NAMALWA (cell line): ENCODE measurements around the gene KMT2C.
"Not testable (repeated sequence)": the region's sequence is repeated elsewhere in the genome, so short reads cannot be mapped to it uniquely, and the experiment has no call there.

Experiments
- DNase-seq: peaks from one replicate; pipeline ENCODE4 v3.0.0-alpha.2; 2015; ENCODE audit warnings: low spot score

The KMT2C gene

DNA sequence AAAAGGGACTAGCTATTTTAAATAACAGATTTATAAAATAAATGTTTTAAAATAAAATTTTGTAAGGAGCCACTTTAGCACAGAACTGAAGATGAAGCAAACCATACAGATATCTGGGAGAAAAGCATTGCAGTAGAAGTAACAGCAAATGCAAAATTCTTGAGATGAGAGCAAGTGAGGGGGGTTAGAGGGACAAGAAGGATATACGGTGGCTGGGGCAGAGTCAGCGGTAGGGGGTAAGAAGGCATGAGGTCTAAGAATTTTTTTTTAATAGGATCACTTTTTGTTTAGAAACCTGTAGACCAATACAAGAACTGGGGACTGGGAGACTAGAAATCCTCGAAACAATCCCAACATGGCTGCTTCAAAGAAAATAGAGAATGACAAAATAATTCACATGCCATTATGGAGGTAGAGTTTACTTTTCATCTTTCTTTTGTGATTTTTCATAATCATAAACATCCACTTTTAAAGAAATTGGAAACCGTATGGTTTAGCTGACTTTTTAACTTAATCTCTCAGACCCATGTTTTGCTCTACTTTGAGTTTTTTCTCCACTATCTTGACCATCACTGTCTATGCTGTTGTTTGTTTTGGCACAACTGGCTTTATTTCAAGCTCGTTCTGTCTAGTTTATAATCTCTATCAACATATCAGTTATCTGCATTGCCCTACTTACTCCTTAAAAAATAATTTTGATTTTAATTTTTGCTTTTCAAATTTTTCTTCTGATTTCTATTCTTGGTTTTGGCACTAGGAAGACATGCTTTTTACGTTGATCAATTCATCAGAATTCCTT is 73.5 kb downstream of the KMT2C start:
- no peak for DNase-seq

DNA sequence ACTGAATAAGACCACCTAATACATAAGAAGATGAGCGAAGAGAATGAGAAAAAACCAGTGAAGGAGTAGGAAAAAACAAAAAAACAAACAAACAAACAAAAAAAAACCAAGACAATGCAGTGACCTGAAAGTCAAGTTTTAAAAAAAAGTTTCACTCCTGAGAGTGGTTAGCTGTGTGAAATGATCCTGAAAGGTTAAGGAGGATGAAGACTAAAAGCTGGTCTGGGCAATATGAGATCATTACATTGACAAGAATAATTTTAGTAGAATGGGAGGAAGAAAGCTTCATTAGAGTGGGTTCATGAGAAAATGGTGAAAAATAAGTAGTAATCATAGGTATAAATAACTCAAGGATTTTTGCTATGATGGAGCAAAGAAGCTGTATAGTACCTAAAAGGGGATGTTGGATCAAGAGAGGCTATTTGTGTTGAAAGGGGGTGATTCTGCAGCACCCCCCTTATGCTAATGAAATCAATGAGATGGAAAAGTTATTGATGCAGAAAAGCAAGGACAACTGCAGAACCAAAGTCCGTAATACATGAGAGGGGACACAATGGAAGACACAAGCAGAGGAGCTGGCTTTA is 80.2 kb downstream of the KMT2C start:
- no peak for DNase-seq

- DNase-seq, result no peak
These were observed 81.7 kb downstream of the KMT2C start for GRCh38 chr7:152354061-152354460.

DNA sequence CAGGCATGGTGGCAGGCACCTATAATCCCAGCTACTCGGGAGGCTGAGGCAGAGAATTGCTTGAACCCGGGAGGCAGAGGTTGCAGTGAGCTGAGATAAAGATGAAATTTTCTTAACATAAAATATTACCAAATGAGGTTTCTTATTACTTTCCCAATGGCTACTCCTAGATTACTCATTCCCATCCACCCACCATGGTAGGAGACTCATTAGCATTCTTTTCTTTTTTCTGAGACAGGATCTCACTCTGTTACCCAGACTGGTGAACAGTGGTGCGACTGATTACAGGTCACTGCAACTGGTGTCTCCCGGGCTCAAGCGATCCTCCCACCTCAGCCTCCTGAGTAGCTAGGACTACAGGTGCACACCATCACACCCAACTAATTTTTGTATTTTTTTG is 82.5 kb downstream of the KMT2C start:
- DNase-seq, result not testable (repeated sequence)

- DNase-seq, result not testable (repeated sequence)
These were observed 84.1 kb downstream of the KMT2C start for GRCh38 chr7:152351747-152352146.

GRCh38 chr7:152351168-152351567 is 84.6 kb downstream of the KMT2C start:
- DNase-seq, result no peak

DNA sequence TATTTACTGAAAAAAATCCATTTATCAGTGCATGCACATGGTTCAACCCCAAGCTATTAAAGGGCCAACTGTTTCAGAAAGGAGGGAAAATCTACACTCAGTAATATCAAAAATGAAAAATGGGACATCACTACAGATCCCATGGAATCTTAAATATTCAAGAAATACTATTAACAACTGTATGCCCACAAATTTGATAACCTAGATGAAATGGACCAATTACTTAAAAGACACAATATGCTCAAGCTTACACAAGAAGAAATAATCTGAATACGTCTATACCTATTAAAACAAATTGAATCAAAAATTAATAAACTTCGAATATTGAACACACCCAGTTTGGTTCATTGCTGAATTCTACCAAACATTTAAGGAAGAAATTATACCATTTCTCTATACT is 87.9 kb downstream of the KMT2C start:
- DNase-seq, result no peak

GRCh38 chr7:152344253-152344652 is 91.5 kb downstream of the KMT2C start:
- DNase-seq, result peak; percentile 34

- peak; percentile 68 for DNase-seq
These were observed 93.0 kb downstream of the KMT2C start for GRCh38 chr7:152342796-152343195.

GRCh38 chr7:152341914-152342236 is 93.9 kb downstream of the KMT2C start:
- DNase-seq, result peak; percentile 69

- DNase-seq, result peak; percentile 89
These were observed 94.5 kb downstream of the KMT2C start for GRCh38 chr7:152341039-152341913.

DNA sequence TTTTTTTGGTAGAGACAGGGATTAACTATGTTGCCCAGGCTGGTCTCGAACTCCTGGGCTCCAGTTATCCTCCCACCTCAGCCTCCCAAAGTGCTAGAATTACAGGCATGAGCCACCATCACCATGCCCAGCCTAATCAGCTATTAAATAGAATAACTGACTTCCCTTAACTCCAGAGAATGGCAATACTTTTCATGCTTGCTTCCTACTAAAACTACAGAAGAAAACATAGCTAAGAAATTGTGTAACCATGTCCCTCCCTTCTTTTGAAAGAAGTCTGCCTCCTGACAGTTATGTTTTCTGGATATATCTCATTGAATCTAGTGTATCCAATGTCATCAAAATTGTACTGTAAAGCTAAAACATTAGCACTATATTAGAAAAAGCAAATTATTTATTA is 95.6 kb downstream of the KMT2C start:
- DNase-seq, result peak; percentile 22

GRCh38 chr7:152338561-152338960 is 97.2 kb downstream of the KMT2C start:
- DNase-seq, result peak; percentile 37

GRCh38 chr7:152336754-152337368 is 98.9 kb downstream of the KMT2C start:
- peak; percentile 85 for DNase-seq

- DNase-seq, result peak; percentile 39
These were observed 99.8 kb downstream of the KMT2C start for GRCh38 chr7:152335900-152336571.

- DNase-seq, result no peak
These were observed 102.7 kb downstream of the KMT2C start for GRCh38 chr7:152333134-152333533.

DNA sequence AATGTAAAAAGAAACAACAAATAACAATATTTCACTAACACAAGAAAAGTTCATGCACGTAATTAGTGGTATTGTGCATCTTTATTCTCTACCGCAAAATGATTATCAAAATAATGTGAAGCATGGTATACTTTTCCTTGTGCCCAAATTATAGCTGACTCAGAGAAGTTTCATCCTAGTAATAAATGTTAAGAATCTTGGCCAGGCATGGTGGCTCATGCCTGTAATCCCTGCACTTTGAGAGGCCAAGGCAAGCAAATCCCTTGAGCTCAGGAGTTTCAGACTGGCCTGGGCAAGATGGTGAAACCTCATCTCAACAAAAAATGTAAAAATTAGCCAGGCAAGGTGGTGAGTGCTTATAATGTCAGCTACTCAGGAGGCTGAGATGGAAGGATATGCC is 105.0 kb downstream of the KMT2C start:
- no peak for DNase-seq

DNA sequence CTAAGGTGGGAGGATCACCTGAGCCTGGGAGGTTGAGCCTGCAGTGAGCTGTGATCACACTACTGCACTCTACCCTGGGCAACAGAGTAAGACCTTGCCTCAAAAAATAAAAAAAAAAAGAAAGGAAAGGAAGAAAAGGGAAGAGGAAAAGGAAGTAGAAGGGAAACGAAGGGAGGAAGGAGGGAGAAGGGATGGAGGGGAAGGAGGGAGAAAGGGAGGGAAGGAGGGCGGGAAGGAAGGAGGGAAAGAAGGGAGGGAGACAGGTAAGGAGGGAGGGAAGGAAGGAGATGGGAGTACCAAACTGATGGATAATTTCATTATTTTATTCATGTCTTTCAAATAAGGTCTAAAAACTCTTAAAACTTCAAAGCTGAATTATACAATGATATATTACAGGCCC is 106.3 kb downstream of the KMT2C start:
- no peak for DNase-seq

- DNase-seq, result no peak
These were observed 107.6 kb downstream of the KMT2C start for GRCh38 chr7:152328234-152328633.

- no peak for DNase-seq
These were observed 120.0 kb downstream of the KMT2C start for GRCh38 chr7:152315845-152316244.

DNA sequence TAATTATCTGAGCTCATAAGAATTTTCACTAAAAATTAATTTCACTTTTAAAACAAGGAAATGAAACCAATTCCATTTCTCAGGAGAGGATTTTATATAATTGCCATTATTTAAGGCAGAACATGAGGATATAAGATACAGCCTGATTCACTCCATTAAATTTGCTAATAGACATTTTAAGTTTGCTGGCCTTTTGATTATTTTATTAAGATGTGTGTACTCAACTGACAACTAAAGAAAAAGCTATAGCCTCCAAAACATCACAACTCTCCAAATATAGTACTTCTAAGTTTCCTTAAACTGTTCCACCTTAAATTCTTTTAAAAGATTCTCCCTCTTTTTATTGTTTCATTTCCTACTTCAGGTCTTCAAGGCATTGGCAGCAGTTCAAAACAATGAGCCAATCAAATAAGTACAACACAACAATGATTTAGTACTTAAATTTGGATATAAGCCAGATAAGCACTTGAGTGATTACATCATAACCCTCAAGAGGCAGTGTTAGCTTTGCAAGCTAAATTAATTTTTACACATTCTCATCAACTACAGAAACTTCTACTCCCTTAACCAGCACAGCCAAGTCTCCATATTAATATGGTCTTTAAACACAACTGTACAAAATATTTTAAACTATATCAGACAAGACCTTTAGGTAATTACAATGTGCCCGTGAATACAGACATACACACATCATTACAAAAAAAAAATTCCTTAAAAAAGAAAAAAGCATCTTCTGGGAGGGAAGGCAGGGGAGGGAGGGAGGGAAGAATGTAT is 121.8 kb downstream of the KMT2C start:
- DNase-seq, result peak; percentile 78
